ENCODE measurements around the gene CRYBG3. TPM values are rescaled to one million over a fixed set of nuclear protein-coding genes. Genes with fewer than 3 reads are reported as not detected.
A peak's percentile ranks its signal among the peaks of the same experiment; 100 is the strongest.

Gene CRYBG3
- polyA plus RNA-seq, 1 donor from 2014 or later: 1.3 TPM

- no peaks in the 10 kb centered on the region for H3K27me3 ChIP-seq (ENCODE audit: insufficient read depth, low read depth, low read length)
- H3K4me3 ChIP-seq (ENCODE audit: low read length): no peak overlapping the region
- no peak overlapping the region for H2AFZ ChIP-seq (ENCODE audit: low read depth, low read length)
- TF ChIP-seq MXI1 (conservative IDR thresholded peaks at IDR 0.05; ENCODE audit: poor library complexity, severe bottlenecking) (no peak), RAD21 (conservative IDR thresholded peaks at IDR 0.05) (no peak), SMC3 (conservative IDR thresholded peaks at IDR 0.05; ENCODE audit: poor library complexity) (no peak), CTCF (IDR thresholded peaks at IDR 0.05; ENCODE audit: poor library complexity, severe bottlenecking) (no peak)
- no peaks in the 10 kb centered on the region for H3K9me2 ChIP-seq (ENCODE audit: insufficient read depth, low read length)
- H3K27ac ChIP-seq (ENCODE audit: low read length): no peak overlapping the region
- no peak overlapping the region for H3K4me2 ChIP-seq (ENCODE audit: low read length)
- H3K36me3 ChIP-seq (ENCODE audit: insufficient read depth, low read length): no peaks in the 10 kb centered on the region
- no peaks in the 10 kb centered on the region for H3K79me2 ChIP-seq (replicated peaks; ENCODE audit: insufficient read depth, low read length)
- no peaks in the 10 kb centered on the region for H3K9me3 ChIP-seq (ENCODE audit: low read length)
- H4K20me1 ChIP-seq (ENCODE audit: insufficient read depth): no peaks in the 10 kb centered on the region
- no peaks in the 10 kb centered on the region for H3F3A ChIP-seq (ENCODE audit: insufficient read depth, low read length, poor library complexity, severe bottlenecking)
- H3K9ac ChIP-seq (ENCODE audit: low read length): no peak overlapping the region
These were observed 148.3 kb downstream of the CRYBG3 start for GRCh38 chr3:97970156-97970555.

- TF ChIP-seq RAD21 (conservative IDR thresholded peaks at IDR 0.05) (no peak), TAF1 (IDR thresholded peaks at IDR 0.05; ENCODE audit: low read depth) (no peak), POLR2AphosphoS5 (IDR thresholded peaks at IDR 0.05) (no peak), EZH2 (IDR thresholded peaks at IDR 0.05; ENCODE audit: borderline replicate concordance, insufficient read depth, low read length, poor library complexity, severe bottlenecking) (no peak), REST (IDR thresholded peaks at IDR 0.05; ENCODE audit: borderline replicate concordance) (no peak), CTCF (IDR thresholded peaks at IDR 0.05; ENCODE audit: poor library complexity, severe bottlenecking) (no peak)
- H3F3A ChIP-seq (ENCODE audit: insufficient read depth, low read length, poor library complexity, severe bottlenecking): no peaks in the 10 kb centered on the region
- peak overlapping the region; percentile 65 for H3K4me3 ChIP-seq (ENCODE audit: low read length)
- no peaks in the 10 kb centered on the region for H3K27me3 ChIP-seq (ENCODE audit: insufficient read depth, low read depth, low read length)
- H3K9me3 ChIP-seq (ENCODE audit: low read length): no peaks in the 10 kb centered on the region
- no peaks in the 10 kb centered on the region for H3K9me2 ChIP-seq (ENCODE audit: insufficient read depth, low read length)
- no peaks in the 10 kb centered on the region for H3K36me3 ChIP-seq (ENCODE audit: insufficient read depth, low read length)
- no peak overlapping the region for H3K27ac ChIP-seq (ENCODE audit: low read length)
- no peak overlapping the region for H3K9ac ChIP-seq (ENCODE audit: low read length)
- no peaks in the 10 kb centered on the region for H3K79me2 ChIP-seq (replicated peaks; ENCODE audit: insufficient read depth, low read length)
- no peak overlapping the region for H2AFZ ChIP-seq (ENCODE audit: low read depth, low read length)
- no peaks in the 10 kb centered on the region for H4K20me1 ChIP-seq (ENCODE audit: insufficient read depth)
- H3K4me2 ChIP-seq (ENCODE audit: low read length): no peak overlapping the region
These were observed 149.3 kb downstream of the CRYBG3 start for GRCh38 chr3:97970956-97971620.
